RCC 7860 (cell line): ENCODE measurements around the gene CSPG4.
"Not testable (repeated sequence)": the region's sequence is repeated elsewhere in the genome, so short reads cannot be mapped to it uniquely, and the experiment has no call there.

Experiments used
- DNase-seq: peaks from one replicate; pipeline ENCODE4 v3.0.0-alpha.2; 2015; ENCODE audit warnings: low spot score
- FAIRE-seq: peaks from 2 replicates; lab custom pipeline; 2012; peaks lifted over from hg19 to GRCh38; lab: Jason Lieb, UNC

The CSPG4 gene

DNA sequence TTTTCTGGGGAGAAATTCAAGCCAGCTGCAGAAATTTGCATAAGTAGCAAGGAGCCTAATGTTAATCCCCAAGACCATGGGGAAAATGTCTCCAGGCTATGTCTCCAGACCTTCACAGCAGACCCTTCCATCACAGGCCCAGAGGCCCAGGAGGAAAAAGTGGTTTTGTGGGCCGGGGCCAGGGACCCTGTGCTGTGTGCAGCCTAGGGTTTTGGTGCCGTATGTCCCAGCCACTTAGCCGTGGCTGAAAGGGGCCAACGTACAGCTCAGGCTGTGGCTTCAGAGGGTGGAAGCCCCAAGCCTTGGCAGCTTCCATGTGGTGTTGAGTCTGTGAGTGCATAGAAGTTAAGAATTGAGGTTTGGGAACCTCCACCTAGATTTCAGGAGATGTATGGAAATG lies 29.7 kb upstream of the CSPG4 start:
- not testable (repeated sequence) for FAIRE-seq, DNase-seq

DNA sequence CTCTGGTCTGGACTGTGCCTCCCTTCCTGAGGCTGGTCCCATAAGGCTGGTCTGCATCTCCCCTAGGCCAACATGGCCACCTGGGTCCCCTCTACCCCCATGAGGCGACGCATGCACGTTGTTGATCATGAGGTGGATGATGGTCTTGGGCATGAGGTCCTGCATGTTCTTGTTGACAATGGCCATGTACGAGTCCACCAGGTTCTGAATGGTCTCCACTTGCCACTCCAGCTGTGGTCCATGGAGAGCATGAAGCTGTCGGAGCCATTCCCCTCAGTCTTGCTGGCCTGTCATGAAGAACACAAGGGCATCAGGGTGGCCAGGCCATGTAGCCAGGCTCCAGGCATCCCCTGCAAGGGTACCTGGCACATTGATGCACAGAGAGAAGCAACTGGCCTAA lies 27.1 kb upstream of the CSPG4 start:
- no peak for DNase-seq
- FAIRE-seq, result no peak

DNA sequence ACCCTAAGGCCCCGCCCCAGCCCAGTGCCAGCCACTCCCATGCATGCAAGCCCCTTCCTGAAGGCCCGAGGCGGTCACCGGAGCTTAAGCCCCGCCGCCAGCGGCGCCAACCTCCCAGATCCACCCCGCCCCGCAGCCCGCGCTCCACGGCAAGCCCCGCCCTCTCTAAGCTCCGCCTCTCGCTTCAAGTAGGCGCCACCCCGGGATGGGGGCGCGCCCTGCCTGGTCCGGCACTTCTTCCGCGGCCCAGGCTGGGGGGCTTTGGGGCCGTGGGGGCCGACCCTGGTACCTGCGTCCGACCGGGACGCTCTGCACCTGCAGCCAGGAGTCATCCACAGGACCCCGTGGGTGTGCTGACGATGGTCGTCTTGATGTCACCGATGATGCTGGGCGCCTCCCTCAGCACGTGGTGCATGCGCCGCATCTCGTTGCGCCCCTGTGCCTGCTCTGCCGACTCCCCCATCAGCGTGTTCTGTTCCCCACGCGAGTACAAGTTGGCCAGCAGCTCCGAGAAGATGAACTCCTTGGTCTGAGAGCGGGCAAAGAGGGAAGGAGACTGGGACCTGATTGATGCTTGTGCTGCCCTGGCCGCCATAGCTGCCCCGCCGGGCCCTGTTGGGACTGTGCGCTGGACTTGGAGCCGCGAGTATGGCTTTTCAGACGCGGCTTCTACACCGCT lies 26.1 kb upstream of the CSPG4 start:
- FAIRE-seq, result no peak
- peak; percentile 53 for DNase-seq

DNA sequence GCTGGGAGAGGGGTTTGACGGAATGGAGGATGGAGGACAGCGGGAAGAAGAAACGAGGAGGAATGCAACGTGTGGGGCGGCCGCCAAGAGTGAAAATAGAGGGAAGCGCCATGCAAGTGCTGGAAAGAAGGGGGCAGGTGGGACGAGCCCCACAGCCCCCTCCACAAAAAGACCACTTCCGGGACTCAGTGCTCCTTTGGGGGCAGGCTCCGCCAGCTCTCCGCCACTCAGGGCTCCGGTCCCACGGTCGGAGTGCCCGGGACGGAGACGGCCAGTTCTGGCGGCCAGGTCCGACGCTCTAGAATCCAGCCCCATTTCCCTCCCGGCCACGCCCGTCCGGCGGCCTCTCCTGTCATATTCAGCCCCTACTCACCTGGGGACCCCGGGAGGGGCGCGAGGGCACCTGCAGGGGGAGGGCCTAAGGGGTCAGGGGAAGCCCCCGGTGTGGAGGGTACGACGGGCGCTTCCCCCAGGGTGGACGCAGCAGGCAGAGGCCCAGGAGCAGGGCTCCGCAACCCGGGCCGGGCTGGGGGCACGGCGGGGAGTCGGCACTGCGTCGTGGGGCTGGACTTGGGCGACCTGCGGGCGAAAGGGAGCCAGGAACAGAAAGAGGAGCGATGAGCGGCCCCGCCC lies 25.5 kb upstream of the CSPG4 start:
- no peak for FAIRE-seq
- DNase-seq, result no peak

DNA sequence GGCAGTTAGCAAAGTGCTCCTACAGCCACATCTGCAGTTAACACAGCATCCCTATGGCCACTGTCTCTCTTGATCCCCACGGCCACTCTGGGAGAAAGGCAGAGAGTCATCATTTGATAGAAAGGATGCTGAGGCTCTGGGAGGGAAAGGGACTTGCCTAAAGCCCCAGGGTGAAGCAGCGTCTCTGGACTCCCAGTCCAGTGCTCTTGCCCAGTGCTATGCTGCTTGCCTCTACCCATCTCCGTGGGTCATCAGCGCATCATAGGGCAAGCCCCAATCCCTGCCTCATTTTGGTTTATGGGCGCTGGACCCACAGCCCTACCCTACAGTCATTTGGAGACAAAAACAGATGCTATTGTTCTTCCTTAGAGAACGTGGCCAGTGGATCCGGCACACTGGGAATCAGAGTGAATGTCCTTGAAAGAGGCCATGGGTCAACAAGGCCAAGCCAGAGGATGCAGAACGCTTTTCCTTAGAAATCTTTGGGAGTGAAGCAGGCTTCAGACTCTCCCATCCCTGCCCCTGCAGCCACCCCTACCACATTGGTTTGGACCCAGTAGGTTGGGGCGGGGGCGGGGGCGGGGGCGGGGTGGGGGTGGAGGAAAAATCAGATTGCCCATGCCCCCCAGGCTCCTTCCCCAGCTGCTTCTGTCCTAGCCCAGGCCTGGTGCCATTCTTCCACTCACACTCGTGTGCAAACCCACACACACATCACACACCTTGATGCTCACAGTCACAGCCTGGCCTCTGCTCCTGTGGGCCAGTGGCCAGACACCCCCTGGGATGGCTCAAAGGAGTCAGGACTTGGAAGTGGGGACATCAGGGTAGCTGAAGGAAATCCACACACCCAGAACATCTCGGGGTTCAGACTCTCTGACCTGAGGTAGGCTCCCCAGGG lies 24.7 kb upstream of the CSPG4 start:
- not testable (repeated sequence) for DNase-seq, FAIRE-seq

DNA sequence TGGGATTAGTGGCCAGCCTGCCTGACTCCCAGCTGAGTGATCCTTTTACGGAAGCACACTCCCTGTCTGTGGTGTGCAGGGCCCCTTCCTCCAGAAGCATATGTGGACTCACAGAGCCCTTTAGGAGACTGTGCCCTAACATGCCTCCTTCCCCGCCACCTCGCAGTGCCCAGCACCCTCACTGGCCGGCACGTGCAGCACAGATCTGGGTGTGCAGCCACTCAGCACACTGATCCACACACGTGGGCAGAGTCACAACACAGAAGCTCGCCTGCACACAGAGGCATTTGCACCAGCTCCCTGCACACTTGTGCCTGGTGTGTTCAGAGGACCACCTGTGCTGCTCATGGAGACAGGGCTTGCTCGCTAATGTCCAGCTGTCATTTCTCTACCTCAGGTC lies 23.6 kb upstream of the CSPG4 start:
- DNase-seq (no peak), FAIRE-seq (no peak)

DNA sequence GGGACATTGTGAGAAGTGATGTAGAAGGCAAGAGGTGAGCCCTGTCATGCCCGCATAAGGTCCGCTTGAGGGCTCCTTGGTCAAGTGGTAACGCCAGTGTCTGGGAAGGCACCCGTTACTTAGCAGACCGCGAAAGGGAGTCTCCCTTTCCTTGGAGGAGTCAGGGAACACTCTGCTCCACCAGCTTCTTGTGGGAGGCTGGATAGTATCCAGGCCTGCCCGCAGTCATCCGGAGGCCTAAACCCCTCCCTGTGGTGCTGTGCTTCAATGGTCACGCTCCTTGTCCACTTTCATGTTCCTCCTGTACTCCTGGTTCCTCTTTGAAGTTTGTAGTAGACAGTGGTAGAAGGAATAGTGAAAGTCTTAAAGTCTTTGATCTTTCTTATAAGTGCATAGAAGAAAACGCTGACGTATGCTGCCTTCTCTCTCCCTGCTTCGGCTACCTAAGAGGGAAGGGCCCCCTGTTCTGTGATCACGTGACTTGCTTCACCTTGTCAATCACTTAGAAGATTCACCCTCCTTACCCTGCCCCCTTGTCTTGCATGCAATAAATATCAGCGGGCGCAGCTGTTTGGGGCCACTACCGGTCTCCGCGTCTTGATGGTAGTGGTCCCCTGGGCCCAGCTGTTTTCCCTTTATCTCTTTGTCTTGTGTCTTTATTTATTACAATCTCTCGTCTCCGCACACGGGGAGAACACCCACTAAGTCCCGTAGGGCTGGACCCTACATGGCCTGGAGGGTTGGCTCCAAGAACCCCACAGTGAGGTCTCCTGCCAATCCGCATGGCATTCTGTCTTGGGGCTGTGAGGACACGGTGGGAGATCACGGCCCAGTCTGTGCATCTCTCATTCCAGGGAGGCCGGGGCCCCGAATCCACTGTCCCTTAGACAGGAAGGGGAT lies 22.5 kb upstream of the CSPG4 start:
- FAIRE-seq (peak; percentile 72), DNase-seq (peak; percentile 32)

DNA sequence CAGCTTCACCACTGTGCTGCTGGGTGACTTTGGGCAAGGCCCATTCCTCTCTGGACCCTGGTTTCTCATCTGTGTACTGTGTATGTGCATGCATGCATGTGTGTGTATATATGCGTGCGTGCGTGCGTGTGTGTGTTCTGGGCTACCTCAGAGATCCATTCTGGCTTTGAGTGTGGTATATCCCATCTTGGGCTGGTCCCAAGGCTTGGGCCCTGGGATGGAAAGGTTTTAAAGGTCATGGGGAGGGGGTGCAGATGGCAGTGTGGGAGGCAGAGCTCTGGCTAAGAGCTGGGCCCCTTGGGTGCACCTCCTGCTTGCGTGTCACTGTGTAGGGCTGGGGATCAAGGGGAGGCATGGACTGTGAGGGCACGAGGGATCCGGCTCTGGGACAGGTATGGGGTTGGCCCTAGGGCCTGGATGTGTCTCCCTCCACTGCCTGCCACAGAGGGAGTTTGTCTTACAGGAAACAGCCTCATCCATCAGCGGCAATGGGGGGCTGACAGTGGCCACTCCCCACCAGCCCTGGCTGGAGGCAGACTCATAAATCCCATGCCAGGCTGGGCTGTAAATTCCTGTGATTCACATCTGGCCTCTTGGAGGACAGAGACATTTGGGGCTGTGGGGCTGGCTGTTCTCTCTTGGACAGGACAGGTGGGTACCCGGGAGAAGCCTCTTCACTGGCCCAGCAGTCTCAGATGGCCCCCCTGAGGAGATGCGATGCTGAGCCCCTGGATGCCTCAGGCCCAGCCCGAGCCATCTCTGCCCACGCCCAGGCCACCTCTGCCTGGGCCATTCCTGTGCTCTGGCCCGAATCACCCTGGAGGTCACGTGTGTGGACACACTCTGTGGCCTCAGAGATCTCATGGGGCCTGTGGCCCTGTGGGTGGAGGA lies 21.4 kb upstream of the CSPG4 start:
- DNase-seq, result peak; percentile 59
- FAIRE-seq, result no peak

DNA sequence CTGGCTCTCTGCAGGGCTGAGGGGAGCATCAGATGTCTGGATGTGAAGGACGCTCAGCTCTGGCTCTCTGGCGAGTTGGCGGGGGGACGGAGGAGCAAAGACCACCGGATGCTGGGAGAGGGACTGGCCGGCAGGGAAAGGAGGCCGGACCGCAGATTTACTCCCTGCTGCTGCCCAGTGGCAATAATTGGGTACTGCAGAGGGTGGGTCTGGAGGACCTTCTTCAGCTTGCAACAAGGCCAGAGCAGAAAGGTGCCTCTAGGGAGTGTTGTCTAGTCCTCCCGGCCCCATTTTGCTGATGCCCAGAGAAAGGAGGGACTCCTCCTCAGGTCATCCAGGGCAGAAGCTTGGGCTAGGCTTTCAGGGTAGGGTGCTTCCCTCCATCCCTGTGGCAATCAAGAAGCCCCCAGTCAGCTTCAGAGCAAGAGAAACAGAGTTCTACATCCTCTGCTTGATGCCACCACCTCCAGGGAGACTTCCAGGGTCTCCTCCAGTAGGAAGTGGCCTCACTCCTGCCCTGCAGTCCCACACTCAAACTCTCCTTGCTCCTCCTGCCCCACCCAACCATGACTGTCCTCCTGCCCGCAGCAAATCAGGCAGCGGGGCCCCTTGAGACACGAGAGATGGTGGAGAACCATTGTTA lies 20.3 kb upstream of the CSPG4 start:
- DNase-seq, result peak; percentile 41
- FAIRE-seq, result no peak

DNA sequence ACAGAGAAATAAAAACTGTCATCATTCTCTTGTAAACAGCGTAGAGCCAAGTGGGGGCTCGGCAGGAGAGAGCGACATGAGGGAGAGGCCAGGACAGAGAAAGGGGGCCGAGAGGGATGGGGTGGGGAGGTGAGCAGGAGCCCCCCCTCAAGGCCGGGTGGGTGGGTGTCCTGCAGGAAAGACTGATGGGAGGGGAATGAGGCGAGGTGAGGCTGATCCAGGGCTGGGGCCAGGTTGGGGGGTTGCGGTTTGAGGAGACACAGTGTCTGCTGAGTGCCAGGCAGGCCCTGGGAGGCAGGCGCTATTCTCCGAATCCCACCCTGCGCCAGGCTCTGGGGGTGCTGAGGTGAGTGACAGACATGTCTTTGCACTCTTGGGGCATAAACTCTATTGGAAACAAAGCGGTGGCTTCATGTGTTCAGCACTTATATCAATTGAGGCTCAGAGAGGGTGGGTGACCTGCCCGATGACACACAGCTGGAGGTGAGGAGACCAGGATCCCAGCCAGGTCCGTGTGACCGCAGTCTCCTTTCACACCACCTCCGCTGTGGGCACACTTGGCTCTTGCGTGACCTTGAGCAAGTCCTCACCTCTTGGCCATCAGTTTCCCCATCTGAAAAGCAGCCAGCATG lies 19.6 kb upstream of the CSPG4 start:
- no peak for FAIRE-seq

DNA sequence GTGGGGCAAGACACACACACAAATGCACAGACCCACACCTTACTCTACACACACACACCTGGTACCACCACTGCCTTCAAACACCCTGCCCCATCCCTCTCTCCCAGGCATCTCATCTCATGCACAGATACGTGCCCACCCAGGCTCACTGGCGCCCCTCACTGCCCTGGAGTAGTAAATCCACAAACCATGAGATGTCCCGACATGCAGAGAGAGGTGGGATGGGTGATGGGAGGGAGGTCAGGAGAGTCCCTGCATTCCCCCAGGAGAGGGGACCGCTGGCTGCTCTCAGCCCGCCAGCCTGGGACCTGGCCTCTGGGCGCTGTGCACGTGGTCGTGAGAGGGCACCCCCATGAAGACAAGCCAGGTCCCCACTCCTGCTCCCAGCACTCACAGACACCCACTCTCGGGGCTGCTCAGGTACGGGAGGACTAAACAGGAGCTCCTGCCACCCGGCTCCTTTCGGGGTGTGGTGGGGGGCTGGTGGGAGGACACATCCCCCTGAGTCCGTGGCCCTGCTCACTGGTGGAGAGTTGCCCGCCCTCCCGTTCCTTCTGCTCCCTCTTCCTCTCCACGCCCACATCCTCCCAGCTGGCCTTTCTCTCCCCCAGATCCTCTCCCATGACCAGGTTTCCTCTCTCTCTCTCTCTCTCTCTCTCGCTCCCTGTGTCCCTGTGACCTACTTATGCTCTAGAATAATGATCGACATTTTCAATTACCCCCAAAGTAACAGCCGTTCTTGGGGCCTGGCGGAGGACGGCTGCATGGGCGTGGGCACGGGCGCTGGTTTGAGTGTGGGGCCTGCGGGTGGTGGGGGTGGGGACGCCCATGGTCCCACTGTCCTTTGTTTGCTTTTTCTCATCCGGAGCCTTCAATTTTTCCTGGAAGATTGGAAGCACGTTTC lies 18.9 kb upstream of the CSPG4 start:
- FAIRE-seq (no peak), DNase-seq (no peak)

More for the DNA sequence above, 19.6 kb upstream of the CSPG4 start:
- no peak for DNase-seq

DNA sequence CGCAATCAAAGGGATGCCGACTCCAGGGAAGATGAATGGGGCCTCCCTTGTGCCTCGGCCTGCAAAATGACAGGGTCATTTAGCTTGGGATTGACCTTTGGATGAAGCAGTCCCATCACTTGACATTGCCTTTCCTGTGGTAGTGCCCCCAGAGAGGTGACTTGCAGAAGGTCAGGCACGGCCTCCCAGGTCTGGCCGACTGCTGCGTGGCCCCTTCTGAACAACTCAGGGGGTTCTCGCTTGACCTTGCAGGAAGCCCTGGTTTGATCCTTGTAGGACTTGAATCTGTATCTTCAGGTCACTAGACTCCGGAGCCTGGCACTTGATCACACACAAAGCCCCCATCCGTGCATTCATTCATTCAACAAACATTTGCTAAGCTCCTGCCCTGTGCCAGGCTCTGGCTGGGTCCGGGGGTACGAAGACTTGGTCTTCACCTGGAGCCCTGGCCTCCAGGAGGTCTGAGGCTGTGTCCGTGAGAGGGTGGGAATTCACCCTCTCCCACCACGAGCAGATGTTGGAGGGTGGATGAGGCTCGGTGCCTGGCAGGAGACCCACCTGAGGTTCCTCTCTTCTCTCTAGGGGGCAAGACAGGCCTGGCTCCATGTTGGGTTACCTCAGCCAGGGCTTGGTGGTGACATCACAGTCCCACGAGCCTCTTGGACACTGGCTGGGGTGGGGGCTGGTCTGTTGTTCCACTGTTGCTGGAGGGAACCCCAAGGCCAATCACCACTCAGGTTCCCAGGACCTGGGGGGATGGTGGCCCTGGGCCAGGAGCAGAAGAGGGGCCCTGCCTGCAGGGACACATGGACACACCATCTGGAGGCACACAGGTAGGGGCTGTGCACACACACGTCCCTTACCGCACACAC lies 18.0 kb upstream of the CSPG4 start:
- FAIRE-seq, result not testable (repeated sequence)

DNA sequence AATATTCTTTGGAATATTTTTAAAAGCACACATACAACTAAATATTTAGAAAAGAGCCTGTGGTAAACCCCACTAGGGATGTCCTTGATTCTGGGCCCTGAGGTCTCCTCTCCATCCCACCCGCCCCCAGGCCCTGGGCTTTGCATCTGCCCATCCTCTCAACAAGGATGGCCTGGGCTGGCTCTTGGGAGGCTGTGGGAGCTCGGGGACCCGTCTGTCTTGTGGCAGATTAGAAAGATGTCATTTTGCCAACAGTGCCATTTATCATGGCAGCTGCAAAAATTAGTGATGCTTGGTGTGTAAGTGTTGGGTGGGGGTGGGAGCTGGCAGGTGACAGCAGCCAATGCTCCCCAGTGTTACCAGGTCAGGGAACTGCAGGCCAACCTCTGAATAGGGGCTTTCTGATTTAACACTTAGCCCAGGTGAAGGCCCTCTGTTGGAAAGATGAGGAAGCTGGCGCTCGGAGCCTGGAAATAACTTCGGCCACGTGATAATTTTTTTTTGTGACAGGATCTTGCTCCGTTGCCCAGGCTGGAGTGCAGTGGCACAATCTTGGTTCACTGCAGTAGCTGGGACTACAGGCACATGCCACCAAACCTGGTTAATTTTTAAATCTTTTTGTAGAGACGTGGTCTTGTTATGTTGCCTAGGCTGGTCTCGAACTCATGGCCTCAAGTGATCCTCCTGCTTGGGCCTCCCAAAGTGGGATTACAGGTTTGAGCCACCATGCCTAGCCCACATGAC lies 16.9 kb upstream of the CSPG4 start:
- no peak for FAIRE-seq

More for the DNA sequence above, 18.0 kb upstream of the CSPG4 start:
- not testable (repeated sequence) for DNase-seq

DNA sequence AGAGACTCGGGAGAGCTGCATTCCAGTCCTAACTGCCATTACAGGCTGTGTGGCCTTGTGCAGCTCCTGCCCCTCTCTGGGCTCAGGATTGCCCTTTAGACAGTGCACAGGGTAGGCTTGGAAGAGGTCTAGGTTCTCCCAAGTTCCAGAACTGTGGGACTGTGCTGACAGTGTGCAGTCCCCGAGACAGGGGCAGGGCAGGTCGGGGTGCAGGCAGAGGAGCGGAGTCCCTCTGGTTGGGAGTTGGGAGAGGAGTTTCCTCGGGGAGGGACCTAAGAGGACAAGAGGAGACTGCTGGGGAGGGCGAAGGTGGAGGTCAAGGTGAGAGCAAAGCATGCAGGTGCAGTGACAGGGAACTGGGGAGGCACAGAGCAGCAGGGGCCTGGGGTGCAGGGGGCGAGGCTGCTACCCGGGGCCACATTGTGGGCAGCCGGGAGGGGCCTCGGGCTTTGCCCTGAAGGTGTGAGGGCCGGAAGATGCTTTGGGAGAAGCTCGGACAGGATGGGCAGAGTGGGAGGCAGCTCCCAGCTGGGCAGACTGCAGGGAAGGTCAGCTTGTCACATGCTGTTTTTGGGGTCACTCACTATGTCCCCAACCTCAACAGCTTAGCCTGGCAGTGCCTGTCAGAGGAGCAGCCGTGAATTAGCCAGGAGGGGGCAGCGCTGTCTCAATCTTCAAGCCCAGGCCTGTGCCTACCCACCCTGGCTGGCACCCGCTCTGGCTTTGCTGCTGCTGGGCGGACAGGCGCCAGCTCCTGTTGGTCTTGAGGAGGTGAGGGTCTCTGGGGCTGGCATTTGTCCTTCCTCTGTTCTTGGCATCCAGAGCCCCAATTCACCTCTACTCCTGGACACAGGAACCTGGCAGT lies 15.4 kb upstream of the CSPG4 start:
- FAIRE-seq, result no peak
- DNase-seq, result peak; percentile 9

More for the DNA sequence above, 16.9 kb upstream of the CSPG4 start:
- DNase-seq, result no peak

DNA sequence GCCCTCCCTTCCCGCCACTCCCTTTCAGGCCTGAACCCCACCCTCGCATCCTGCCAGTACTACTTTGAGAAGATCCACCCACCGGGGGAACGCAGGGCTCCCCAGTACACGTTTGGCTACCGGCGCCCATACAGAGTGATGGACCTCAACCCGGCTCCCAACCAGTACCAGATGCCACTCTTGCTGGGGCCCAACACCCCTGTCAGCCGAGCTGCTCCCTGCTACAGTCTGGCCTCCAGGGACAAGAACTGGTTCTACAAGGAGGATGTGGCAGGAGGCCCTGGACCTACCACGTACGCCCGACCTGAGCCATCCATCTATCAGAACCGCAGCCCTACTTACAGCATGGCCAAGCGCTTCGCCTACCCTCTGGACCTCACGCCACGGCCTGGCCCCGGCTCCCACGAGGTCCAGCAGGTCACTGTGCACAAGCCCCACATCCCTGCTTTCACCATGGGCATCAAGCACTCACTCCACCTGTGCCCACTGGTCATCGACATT lies 14.4 kb upstream of the CSPG4 start:
- DNase-seq (no peak), FAIRE-seq (no peak)
